ENCODE data around the gene CYP3A4. TPM values are rescaled to one million over a fixed set of nuclear protein-coding genes. Genes with fewer than 3 reads are reported as not detected.
A peak's percentile ranks its signal among the peaks of the same experiment; 100 is the strongest.

Gene CYP3A4
- total and polyA plus RNA-seq, 2 of the 13 experiments (the other 11 are each of a cell fraction or from before 2014, with no cell fraction given) = 0.11 to 0.24 TPM

DNA sequence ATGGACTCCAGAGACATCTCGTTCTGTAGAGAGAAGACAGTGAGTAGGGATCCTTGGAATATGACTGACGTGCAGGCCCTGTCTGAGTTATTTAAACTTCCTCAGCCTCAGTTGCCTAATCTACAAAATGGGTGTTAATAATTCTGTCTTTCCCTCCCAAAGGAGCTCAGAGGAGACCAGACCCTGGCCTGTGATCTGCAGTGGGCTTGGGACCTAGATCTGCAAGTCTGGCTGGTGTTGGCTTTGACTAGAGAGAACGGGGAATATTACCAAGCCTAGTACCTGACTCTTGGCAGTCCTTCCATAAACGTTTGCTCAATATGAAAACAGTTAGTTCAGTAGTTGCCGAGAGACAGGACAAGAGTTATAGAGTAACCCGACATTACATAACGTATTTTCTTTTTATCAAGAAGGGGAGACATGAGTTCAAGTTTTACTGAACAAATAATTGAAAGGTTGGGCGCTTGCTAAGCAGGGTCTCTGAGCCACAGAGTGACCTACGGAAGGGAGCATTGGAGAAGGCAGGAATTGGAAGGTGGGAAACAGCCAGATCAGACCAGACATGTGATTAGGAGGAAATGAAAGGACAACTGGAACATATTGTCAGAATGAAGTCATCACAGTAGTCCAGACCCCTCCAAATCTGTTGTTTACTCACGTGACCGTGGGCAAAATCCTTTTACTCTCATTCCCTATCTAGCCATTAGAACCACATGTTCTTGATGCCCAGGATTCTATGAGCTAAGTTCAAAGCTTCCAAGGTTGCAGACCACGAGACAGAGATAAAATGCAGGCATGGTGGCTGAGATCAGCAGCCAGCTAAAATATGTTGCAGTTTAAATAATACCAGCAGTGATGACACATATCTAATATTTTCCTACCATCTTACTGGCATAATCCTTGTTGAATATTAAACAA, 10.9 kb upstream of the CYP3A4 start (continued):
- TF ChIP-seq PAXIP1 (CRISPR knock-in tag; conservative IDR thresholded peaks at IDR 0.05) (peak; percentile 78), ERF (CRISPR knock-in tag; IDR thresholded peaks at IDR 0.05) (peak; percentile 49; the same call in 1 of the 2 replicates), PCBP1 (IDR thresholded peaks at IDR 0.05; ENCODE audit: borderline replicate concordance, low read depth, low read length) (no peak), HMGXB3 (CRISPR knock-in tag; IDR thresholded peaks at IDR 0.05; ENCODE audit: borderline replicate concordance) (no peak), CREM (IDR thresholded peaks at IDR 0.05) (peak; percentile 51), CREM (CRISPR knock-in tag; IDR thresholded peaks at IDR 0.05) (no peak), ZBTB37 (CRISPR knock-in tag; IDR thresholded peaks at IDR 0.05) (0 out of 2 replicates have a peak, but pooled peaks have one; percentile 69), ELF3 (CRISPR knock-in tag; IDR thresholded peaks at IDR 0.05) (peak; percentile 89), ZNF557 (CRISPR knock-in tag; IDR thresholded peaks at IDR 0.05) (no peak), NFKBIZ (CRISPR knock-in tag; IDR thresholded peaks at IDR 0.05) (0 out of 2 replicates have a peak, but pooled peaks have one; percentile 62), ZNF276 (CRISPR knock-in tag; IDR thresholded peaks at IDR 0.05; ENCODE audit: low read depth) (0 out of 2 replicates have a peak, but pooled peaks have one; percentile 45), ZMAT5 (CRISPR knock-in tag; IDR thresholded peaks at IDR 0.05; ENCODE audit: borderline replicate concordance, low read depth) (no peak)
- TF ChIP-seq, protein P1, sequence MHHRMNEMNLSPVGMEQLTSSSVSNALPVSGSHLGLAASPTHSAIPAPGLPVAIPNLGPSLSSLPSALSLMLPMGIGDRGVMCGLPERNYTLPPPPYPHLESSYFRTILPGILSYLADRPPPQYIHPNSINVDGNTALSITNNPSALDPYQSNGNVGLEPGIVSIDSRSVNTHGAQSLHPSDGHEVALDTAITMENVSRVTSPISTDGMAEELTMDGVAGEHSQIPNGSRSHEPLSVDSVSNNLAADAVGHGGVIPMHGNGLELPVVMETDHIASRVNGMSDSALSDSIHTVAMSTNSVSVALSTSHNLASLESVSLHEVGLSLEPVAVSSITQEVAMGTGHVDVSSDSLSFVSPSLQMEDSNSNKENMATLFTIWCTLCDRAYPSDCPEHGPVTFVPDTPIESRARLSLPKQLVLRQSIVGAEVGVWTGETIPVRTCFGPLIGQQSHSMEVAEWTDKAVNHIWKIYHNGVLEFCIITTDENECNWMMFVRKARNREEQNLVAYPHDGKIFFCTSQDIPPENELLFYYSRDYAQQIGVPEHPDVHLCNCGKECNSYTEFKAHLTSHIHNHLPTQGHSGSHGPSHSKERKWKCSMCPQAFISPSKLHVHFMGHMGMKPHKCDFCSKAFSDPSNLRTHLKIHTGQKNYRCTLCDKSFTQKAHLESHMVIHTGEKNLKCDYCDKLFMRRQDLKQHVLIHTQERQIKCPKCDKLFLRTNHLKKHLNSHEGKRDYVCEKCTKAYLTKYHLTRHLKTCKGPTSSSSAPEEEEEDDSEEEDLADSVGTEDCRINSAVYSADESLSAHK (CRISPR knock-in tag; IDR thresholded peaks at IDR 0.05; ENCODE audit: borderline replicate concordance) = no peak

Measured in HepG2 (cell line).